ENCODE data around the gene OR13H1.
"Not testable (repeated sequence)": the region's sequence is repeated elsewhere in the genome, so short reads cannot be mapped to it uniquely, and the experiment has no call there.

OR13H1 gene

GRCh38 chrX:131543774-131544173, at the start of gene OR13H1:
TSS of gene OR13H1 (plus strand) at chrX:131544074. CDS start at chrX:131544074, 0 bp downstream.
- TF ChIP-seq CTCF (IDR thresholded peaks at IDR 0.05; ENCODE audit: insufficient read depth, low read depth, low read length, missing control alignments) = no peak
- no peak for DNase-seq (ENCODE audit: low read depth)
- no peak within 1 kb of the TSS for H3K4me3 ChIP-seq (ENCODE audit: low read length)

GRCh38 chrX:131501556-131501955, 42.3 kb upstream of the OR13H1 start:
- not testable (repeated sequence) for H3K4me3 ChIP-seq (ENCODE audit: low read length)

GRCh38 chrX:131513159-131513914, 30.5 kb upstream of the OR13H1 start:
- no peak overlapping the region for H3K4me3 ChIP-seq (ENCODE audit: low read length)
- TF ChIP-seq CTCF (IDR thresholded peaks at IDR 0.05; ENCODE audit: insufficient read depth, low read depth, low read length, missing control alignments) = no peak
- no peak for DNase-seq (ENCODE audit: low read depth)

More at GRCh38 chrX:131501556-131501955, 42.3 kb upstream of the OR13H1 start:
- DNase-seq (ENCODE audit: low read depth) = not testable (repeated sequence)

- H3K4me3 ChIP-seq (ENCODE audit: low read length) = no peak overlapping the region
- no peak for TF ChIP-seq CTCF (IDR thresholded peaks at IDR 0.05; ENCODE audit: insufficient read depth, low read depth, low read length, missing control alignments)
Observed at GRCh38 chrX:131521824-131522223, 22.1 kb upstream of the OR13H1 start.

GRCh38 chrX:131544218-131544617, 344 bp downstream of the OR13H1 start:
- H3K4me3 ChIP-seq (ENCODE audit: low read length) = no peak overlapping the region
- DNase-seq (ENCODE audit: low read depth) = no peak
- TF ChIP-seq CTCF (IDR thresholded peaks at IDR 0.05; ENCODE audit: insufficient read depth, low read depth, low read length, missing control alignments) = no peak

More at GRCh38 chrX:131521824-131522223, 22.1 kb upstream of the OR13H1 start:
- DNase-seq (ENCODE audit: low read depth) = no peak

GRCh38 chrX:131549011-131549410, 5.1 kb downstream of the OR13H1 start:
- DNase-seq (ENCODE audit: low read depth) = no peak
- H3K4me3 ChIP-seq (ENCODE audit: low read length) = no peak overlapping the region
- TF ChIP-seq CTCF (IDR thresholded peaks at IDR 0.05; ENCODE audit: insufficient read depth, low read depth, low read length, missing control alignments) = no peak

- DNase-seq (ENCODE audit: low read depth); H3K4me3 ChIP-seq (ENCODE audit: low read length): not testable (repeated sequence)
Observed at GRCh38 chrX:131552453-131552852, 8.6 kb downstream of the OR13H1 start.

GRCh38 chrX:131558562-131558961, 14.7 kb downstream of the OR13H1 start:
- TF ChIP-seq CTCF (IDR thresholded peaks at IDR 0.05; ENCODE audit: insufficient read depth, low read depth, low read length, missing control alignments) = no peak
- no peak overlapping the region for H3K4me3 ChIP-seq (ENCODE audit: low read length)
- no peak for DNase-seq (ENCODE audit: low read depth)

Measured in epithelial cell of esophagus (primary cell).